Ectodermal cell (in vitro differentiated cells): ENCODE measurements around the gene EIF4E1B.

Source experiments
- H3K27ac ChIP-seq: 2 replicates; pipeline ENCODE4 v1.7.0; 2013; ENCODE audit warnings: mild to moderate bottlenecking, low read depth, low read length; ENCODE audit not compliant: insufficient read depth, poor library complexity, severe bottlenecking
- H3K27me3 ChIP-seq: 2 replicates; pipeline ENCODE4 v1.7.0; 2013; ENCODE audit warnings: mild to moderate bottlenecking, low read length; ENCODE audit not compliant: insufficient read depth, control insufficient read depth, poor library complexity, severe bottlenecking
- H3K36me3 ChIP-seq: one replicate; pipeline ENCODE4 v1.7.0; 2013; ENCODE audit warnings: low read length; ENCODE audit not compliant: control insufficient read depth, insufficient read depth
- H3K4me1 ChIP-seq: one replicate; pipeline ENCODE4 v1.7.0; 2013; ENCODE audit warnings: low read length; ENCODE audit not compliant: control insufficient read depth, insufficient read depth
- H3K4me3 ChIP-seq: 2 replicates; pipeline ENCODE4 v1.7.0; 2013; ENCODE audit warnings: low read depth, low read length, control low read depth; ENCODE audit not compliant: insufficient read depth
- H3K9me3 ChIP-seq: 2 replicates; pipeline ENCODE4 v1.7.0; 2013; ENCODE audit warnings: mild to moderate bottlenecking, low read length, moderate library complexity; ENCODE audit not compliant: control insufficient read depth
- WGBS, 2 experiments: methylation state at CpG; one replicate each; pipeline ENCODE4 v1.1.7; 2013; ENCODE audit warnings: missing lambda C conversion rate in 2 of 2; 5-methylcytosine and 5-hydroxymethylcytosine counted together

EIF4E1B gene

DNA sequence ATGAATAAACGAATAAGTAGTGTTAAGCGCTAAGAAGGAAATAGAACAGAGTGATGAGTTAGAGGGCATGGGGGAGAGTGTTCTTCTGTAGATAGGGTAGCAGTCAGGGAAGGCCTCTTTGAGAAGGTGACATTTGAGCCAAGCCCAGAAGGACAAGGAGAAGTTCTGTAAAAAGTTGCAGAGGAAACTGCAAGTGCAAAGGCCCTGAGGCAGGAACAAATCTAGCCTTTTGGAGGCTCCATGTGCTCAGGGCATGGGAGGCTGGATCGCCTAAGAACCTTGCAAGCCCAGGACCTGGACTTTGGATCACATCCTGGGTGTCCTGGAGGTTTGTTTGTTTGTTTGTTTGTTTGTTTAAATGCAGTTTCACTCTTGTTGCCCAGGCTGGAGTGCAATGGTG is 8.0 kb downstream of the EIF4E1B start:
- Histone ChIP-seq H3K9me3 (no peaks in the 10 kb centered on the region), H3K4me1 (peaks cover 11% of the 10 kb centered on the region), H3K27ac (no peak overlapping the region), H3K36me3 (no peaks in the 10 kb centered on the region), H3K4me3 (no peak overlapping the region), H3K27me3 (peaks cover 4% of the 10 kb centered on the region)
- WGBS, 2 experiments = 94 to 96% methylated on average over 3 of the region's 3 CpGs

DNA sequence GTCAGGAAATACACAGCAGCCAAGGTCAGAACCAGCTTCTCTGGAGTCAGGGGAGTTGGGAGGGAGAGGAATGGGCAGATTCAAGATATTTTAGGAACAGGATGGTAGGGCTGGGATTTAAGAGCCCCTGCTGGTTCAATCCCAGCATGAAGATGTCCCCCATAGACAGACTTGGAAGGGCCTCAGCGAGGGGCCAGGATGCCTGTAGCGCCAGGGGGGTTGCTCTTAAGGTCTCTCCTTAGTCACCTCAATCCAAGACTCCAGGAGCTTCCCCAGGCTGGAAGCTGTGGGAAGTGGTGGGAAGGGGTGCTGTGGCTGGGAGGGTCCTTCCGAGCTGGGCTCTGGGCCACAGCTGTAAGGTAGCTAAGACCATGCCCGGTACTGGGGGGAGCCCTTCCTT is 8.7 kb downstream of the EIF4E1B start:
- no peaks in the 10 kb centered on the region for H3K36me3 ChIP-seq
- no peak overlapping the region for H3K4me3 ChIP-seq
- H3K27me3 ChIP-seq = no peaks in the 10 kb centered on the region
- 44 to 47% methylated on average over 4 of the region's 4 CpGs for WGBS, 2 experiments
- H3K4me1 ChIP-seq = peaks cover 10% of the 10 kb centered on the region
- H3K27ac ChIP-seq = no peak overlapping the region
- H3K9me3 ChIP-seq = no peaks in the 10 kb centered on the region

DNA sequence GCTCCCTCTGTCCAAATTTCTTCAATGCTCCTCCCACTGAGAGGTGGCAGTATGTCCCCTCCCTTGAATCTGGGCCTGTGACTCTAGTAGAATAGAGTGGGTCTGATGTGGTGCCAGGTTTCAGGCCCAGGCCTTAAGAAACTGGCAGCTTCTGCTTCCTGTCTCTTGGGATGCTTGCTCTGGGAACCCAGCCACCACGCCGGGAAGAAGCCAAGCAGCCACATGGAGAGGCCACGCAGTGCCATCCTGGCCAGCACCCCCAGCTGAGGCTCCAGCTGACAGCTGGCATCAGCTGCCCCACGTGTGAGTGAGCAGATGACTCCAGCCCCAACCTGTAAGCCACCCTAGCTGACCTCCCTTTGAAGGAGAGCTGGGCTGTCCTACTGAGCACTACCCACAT is 9.5 kb downstream of the EIF4E1B start:
- no peak overlapping the region for H3K27ac ChIP-seq
- no peaks in the 10 kb centered on the region for H3K9me3 ChIP-seq
- H3K4me3 ChIP-seq = no peak overlapping the region
- peaks cover 16% of the 10 kb centered on the region for H3K4me1 ChIP-seq
- no peaks in the 10 kb centered on the region for H3K36me3 ChIP-seq
- H3K27me3 ChIP-seq = no peaks in the 10 kb centered on the region
- 91 to 92% methylated on average over 4 of the region's 4 CpGs for WGBS, 2 experiments

DNA sequence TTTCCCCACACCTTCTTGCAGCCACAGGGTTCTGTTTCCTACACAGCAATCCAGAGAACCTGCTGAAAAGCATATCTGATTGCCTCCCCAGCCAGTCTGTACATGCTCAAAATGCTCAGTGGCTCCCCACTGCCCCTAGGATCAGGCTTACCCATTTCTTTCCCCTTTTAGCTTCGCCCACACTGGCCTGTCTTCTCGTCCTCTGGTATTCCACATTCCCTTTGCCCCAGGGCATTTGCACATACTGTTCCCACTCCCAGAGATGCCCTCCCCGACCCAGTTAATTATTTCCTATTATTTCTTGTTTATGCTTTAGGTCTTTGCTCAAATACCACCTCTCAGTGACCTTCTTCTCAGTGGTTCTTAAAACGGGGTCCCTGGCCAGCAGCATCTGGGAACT is 10.1 kb downstream of the EIF4E1B start:
- Histone ChIP-seq H3K27me3 (no peaks in the 10 kb centered on the region), H3K4me3 (no peak overlapping the region), H3K36me3 (no peaks in the 10 kb centered on the region), H3K9me3 (no peaks in the 10 kb centered on the region), H3K4me1 (peaks cover 16% of the 10 kb centered on the region), H3K27ac (no peak overlapping the region)
- 88 to 90% methylated on average over 4 of the region's 4 CpGs for WGBS, 2 experiments

DNA sequence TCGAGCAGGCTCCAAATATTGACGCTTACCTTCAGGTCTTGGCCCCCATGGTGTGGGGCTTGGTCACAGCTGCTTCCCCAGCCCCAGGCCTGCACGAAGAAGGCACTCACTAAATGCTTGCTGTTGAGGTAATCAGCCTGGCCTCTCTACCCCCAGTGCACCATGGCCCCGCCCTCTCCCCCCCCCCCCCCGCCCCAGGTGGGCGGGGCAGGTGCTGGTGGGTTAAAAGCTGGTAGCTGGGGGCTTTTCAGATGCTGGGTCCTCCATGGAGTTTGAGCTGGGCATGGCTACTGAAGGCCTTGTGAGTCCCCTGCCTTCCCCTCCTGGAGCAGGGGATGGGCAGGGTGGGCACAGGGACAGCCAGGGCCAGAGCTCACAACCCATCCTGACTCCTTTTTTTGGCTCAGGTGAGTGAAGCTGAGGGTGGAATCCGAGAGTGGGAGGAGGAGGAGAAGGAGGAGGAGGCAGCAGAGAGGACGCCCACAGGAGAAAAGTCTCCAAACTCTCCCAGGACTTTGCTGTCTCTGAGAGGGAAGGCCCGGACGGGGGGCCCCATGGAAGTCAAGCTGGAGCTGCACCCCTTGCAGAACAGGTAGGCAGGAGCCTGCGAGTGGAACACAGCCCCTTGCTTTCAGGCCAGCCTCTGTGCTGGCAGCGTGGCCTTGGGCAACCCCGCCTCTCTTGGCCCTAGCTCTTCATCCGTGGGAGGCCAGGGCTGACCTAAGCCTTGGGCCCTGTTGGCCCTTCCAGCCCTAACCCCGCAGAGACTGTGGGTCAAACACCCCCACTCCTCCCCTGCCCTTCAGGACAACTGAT is 12.4 kb downstream of the EIF4E1B start:
- Histone ChIP-seq H3K4me1 (peaks cover 11% of the 10 kb centered on the region), H3K27ac (no peak overlapping the region), H3K9me3 (no peaks in the 10 kb centered on the region), H3K36me3 (no peaks in the 10 kb centered on the region), H3K27me3 (no peaks in the 10 kb centered on the region), H3K4me3 (no peak overlapping the region)
- 61 to 67% methylated on average over 12 to 13 of the region's 15 CpGs for WGBS, 2 experiments

DNA sequence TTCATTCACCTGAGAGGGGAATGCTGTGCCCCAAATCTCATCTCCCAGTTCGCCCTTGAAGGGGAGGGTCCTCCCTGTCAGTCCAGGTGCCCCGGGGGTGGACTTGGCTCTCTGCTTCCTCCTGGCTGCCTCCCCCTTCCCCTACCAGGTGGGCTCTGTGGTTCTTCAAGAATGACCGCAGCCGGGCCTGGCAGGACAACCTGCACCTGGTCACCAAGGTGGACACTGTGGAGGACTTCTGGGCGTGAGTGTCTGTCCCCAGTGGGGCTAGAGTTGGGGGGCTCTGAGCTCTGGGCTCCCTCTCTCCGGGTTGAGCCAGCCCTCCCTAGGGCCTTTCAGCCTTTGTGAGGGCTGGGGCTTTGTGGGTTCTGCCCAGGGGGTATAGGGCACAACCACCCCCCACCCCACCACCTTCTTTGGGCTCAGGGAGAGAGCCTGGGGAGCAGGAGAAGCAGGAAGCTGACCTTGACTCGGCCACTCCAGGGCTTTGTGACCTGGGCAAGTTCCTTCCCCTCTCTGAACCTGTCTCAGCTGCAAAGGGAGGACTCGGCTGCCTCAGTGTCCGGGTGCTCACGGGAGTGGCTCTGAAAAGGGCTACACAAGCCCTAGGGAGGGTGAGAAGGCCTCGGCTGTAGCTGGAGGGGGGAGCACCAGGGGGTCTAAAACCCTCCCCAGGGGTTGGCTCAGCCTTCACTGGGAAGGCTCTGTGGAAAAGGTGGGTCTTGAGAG is 13.2 kb downstream of the EIF4E1B start:
- Histone ChIP-seq H3K9me3 (no peaks in the 10 kb centered on the region), H3K27me3 (peaks cover 3% of the 10 kb centered on the region), H3K27ac (no peak overlapping the region), H3K4me3 (no peak overlapping the region), H3K4me1 (peaks cover 17% of the 10 kb centered on the region), H3K36me3 (no peaks in the 10 kb centered on the region)
- 84 to 86% methylated on average over 11 of the region's 11 CpGs for WGBS, 2 experiments

DNA sequence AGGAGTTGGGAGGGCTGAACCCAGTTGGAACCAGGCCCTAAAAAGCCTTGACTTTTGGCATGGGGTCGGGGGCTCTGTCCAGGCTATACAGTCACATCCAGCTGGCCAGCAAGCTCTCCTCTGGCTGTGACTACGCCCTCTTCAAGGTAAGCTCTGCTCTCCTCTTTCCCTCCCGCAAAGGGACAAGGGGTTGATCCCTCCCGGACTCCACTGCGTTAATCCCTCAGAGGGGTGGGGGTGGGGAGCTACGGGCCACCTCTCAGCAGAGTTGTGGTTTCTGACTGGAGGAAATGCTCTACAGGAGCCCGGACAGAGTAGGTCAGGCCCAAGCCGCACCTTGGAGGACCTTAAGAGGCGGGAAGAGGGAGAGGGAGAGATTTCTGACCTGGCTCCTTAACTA is 13.8 kb downstream of the EIF4E1B start:
- H3K4me3 ChIP-seq = no peak overlapping the region
- no peak overlapping the region for H3K27ac ChIP-seq
- no peaks in the 10 kb centered on the region for H3K9me3 ChIP-seq
- WGBS, 2 experiments = 51 to 57% methylated on average over 9 of the region's 9 CpGs
- peaks cover 3% of the 10 kb centered on the region for H3K27me3 ChIP-seq
- no peaks in the 10 kb centered on the region for H3K36me3 ChIP-seq
- H3K4me1 ChIP-seq = peaks cover 17% of the 10 kb centered on the region

DNA sequence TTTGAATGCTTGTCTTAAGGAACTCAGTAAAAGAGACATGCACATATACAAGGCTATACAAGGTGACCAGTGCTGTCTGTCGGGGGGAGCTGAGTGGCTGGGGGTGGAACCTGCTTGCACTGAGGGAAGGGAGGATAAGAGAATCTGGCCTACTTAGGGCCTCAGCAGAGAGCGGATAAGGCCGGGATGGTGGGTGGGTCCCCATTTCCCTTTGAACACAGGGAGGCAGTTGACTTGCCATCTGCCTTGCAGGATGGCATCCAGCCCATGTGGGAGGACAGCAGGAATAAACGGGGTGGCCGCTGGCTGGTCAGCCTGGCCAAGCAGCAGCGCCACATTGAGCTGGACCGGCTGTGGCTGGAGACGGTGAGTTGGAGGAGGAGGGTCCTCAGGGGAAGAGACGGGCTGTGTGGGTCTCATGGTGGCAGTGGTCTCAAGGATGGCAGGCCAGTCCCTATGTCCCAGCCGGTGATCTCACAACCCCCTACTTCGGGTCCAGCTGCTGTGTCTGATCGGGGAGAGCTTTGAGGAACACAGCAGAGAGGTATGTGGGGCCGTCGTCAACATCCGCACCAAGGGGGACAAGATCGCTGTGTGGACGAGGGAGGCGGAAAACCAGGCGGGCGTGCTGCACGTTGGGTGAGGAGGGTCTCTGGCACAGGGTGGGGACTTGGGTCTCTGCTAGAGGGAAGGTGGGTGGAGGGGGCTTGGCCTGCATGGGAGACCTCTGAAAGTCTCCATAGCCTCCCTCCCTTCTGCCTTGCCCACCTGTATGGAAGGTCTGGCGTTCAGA is 14.6 kb downstream of the EIF4E1B start:
- H3K27me3 ChIP-seq = peaks cover 3% of the 10 kb centered on the region
- peaks cover 17% of the 10 kb centered on the region for H3K4me1 ChIP-seq
- 93 to 94% methylated on average over 22 of the region's 22 CpGs for WGBS, 2 experiments
- H3K36me3 ChIP-seq = no peaks in the 10 kb centered on the region
- no peaks in the 10 kb centered on the region for H3K9me3 ChIP-seq
- no peak overlapping the region for H3K4me3 ChIP-seq
- no peak overlapping the region for H3K27ac ChIP-seq

DNA sequence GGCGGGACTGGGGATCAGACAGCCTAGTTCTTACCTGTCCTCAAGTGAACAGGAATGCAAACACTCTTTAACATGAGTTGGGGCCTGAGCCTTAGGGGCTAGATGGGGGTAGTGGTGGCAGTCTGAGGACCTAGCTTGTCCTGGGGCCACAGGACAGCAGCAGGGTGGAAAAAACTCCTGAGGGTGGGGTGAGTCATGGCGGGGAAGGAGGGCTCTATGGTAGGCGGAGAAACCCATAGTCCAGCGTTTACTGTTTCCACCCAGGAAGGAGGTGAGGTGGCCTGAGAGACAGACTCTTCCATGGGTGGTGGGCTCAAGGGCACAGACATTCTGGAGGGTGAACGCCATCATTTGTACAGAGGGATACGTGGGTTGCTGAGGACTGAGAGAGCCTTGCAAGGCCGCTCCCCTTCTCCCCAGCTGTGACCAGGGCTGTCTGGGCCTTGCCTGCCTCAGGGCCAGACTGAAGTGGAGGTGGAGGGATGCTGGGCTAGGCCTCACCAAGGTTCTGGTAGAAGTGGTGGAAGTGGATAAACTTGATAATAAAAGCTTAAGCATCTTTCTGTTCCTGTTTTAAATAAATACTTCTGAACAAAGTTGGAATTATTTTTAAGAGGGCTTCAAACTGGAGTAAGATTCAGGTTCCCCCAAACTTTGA is 15.7 kb downstream of the EIF4E1B start:
- 95% methylated on average over 7 of the region's 7 CpGs for WGBS, 2 experiments

More for the DNA sequence above, 15.7 kb downstream of the EIF4E1B start:
- H3K9me3 ChIP-seq = no peaks in the 10 kb centered on the region
- no peak overlapping the region for H3K27ac ChIP-seq
- H3K4me3 ChIP-seq = no peak overlapping the region
- H3K4me1 ChIP-seq = peaks cover 20% of the 10 kb centered on the region
- H3K27me3 ChIP-seq = peaks cover 3% of the 10 kb centered on the region
- no peaks in the 10 kb centered on the region for H3K36me3 ChIP-seq
